GM12872 (cell line): Measurements from ENCODE around the gene TBC1D24.

Experiments
- CTCF ChIP-seq: IDR thresholded peaks from 3 replicates; pipeline ENCODE4 v1.5.1; 2011; ENCODE audit warnings: low read depth, mild to moderate bottlenecking, low read length, moderate library complexity; ENCODE audit not compliant: insufficient read depth

The TBC1D24 gene

GRCh38 chr16:2472488-2472864 is 2.5 kb upstream of the TBC1D24 start:
- no peak for TF ChIP-seq CTCF

GRCh38 chr16:2472885-2473445 is 2.0 kb upstream of the TBC1D24 start:
- TF ChIP-seq CTCF, result no peak

GRCh38 chr16:2473446-2473926 is 1.4 kb upstream of the TBC1D24 start:
- TF ChIP-seq CTCF, result no peak

- TF ChIP-seq CTCF, result peak; percentile 49
These were observed 689 bp upstream of the TBC1D24 start for GRCh38 chr16:2473999-2474876.

DNA sequence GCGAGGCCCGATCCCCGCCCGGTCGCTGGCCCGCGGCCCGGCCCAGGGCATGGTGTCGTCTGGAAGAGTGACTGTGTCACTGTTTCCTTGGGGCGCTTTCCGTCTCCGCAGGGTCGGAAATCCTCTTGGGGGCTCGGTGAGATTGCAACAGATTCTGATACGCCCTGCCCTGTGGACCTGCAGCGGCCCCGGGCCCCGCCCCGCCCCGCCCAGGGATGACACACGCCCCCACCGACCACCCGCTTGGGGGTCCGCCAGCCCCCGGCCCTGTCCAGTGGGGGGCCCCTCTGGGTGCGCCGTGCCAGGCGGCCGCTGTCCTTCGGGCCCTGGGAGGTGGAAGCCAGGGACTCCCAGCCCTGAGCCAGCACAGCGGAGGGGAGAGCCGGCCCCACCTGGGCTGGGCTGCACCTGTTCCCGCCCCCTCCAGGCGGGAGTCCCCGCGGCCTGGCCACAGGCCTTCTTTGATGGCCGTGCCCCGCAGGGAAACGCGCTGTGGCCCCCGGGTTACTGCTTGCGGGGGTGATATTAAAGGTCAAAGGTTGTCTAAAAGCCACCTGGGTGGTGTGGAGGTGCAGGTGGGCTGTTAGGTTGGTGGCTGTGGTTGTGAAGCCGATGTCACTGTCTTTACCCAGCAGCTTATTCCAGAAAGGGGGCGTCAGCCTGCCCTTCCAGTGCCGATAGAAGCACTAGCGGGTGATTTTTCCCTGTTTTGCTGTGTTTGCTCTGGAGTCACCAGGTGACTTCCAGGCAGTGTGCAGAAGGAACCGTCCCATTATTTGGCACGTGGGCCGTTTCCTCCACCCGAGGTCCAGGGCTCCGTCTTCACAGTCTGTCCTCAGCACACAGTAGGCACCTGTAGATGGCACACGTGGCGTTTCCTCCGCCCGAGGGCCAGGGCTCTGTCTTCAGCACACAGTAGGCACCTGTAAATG is 752 bp downstream of the TBC1D24 start:
- no peak for TF ChIP-seq CTCF

- TF ChIP-seq CTCF, result no peak
These were observed 1.4 kb downstream of the TBC1D24 start for GRCh38 chr16:2476345-2476720.

DNA sequence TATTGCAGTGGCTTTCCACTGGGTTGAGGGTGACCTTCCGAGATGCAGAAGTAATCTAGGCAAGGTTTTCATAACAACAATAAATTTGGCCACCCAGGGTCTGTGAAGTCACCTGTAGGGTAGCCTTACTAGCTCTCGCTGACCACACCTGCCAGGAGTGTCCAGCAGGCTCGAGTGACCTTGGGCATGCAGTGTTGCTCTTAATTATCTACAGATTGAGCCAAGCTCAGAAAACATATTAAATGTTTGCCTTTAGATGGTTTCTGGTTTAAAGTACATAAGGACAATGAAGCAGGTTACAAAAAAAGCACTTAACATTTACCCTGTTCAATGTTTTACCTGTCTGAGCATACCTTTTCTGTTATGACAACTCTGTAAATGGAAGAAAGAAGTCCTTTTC is 1.8 kb downstream of the TBC1D24 start:
- TF ChIP-seq CTCF, result no peak
